HG02852 (cell line): ENCODE measurements around the gene C1orf21.

Experiments
- ATAC-seq: cut with Tn5 transposase; IDR thresholded peaks from one replicate; pipeline ENCODE4 v1.9.1; 2021; ENCODE audit warnings: mild to moderate bottlenecking, moderate library complexity; ENCODE audit not compliant: unreplicated experiment

Gene C1orf21

GRCh38 chr1:184443201-184443600 lies 56.4 kb downstream of the C1orf21 start:
- no peak for ATAC-seq

GRCh38 chr1:184443624-184444023 lies 56.8 kb downstream of the C1orf21 start:
- no peak for ATAC-seq

- no peak for ATAC-seq
Observed at GRCh38 chr1:184445997-184446396, 59.2 kb downstream of the C1orf21 start.

- no peak for ATAC-seq
Observed at GRCh38 chr1:184447651-184448185, 60.9 kb downstream of the C1orf21 start.

- ATAC-seq = no peak
Observed at GRCh38 chr1:184449916-184450315, 63.1 kb downstream of the C1orf21 start.

GRCh38 chr1:184455786-184456185 lies 69.0 kb downstream of the C1orf21 start:
- no peak for ATAC-seq

- ATAC-seq = no peak
Observed at GRCh38 chr1:184456189-184456588, 69.4 kb downstream of the C1orf21 start.

- no peak for ATAC-seq
Observed at GRCh38 chr1:184457500-184457899, 70.7 kb downstream of the C1orf21 start.

- ATAC-seq = no peak
Observed at GRCh38 chr1:184461321-184461720, 74.5 kb downstream of the C1orf21 start.

GRCh38 chr1:184462155-184462554 lies 75.3 kb downstream of the C1orf21 start:
- ATAC-seq = no peak

- no peak for ATAC-seq
Observed at GRCh38 chr1:184462990-184463389, 76.2 kb downstream of the C1orf21 start.

GRCh38 chr1:184463680-184464079 lies 76.9 kb downstream of the C1orf21 start:
- no peak for ATAC-seq

- ATAC-seq = no peak
Observed at GRCh38 chr1:184464757-184465156, 77.9 kb downstream of the C1orf21 start.

GRCh38 chr1:184465489-184466146 lies 78.8 kb downstream of the C1orf21 start:
- ATAC-seq = no peak

GRCh38 chr1:184467295-184467694 lies 80.5 kb downstream of the C1orf21 start:
- no peak for ATAC-seq

- ATAC-seq = no peak
Observed at GRCh38 chr1:184469396-184469795, 82.6 kb downstream of the C1orf21 start.

GRCh38 chr1:184471686-184472085 lies 84.9 kb downstream of the C1orf21 start:
- ATAC-seq = no peak

- ATAC-seq = no peak
Observed at GRCh38 chr1:184472136-184472535, 85.3 kb downstream of the C1orf21 start.

- ATAC-seq = no peak
Observed at GRCh38 chr1:184473176-184473966, 86.5 kb downstream of the C1orf21 start.

GRCh38 chr1:184476187-184476586 lies 89.4 kb downstream of the C1orf21 start:
- no peak for ATAC-seq

GRCh38 chr1:184479435-184480167 lies 92.8 kb downstream of the C1orf21 start:
- ATAC-seq = no peak
